GM18519 (cell line): ENCODE results near the gene ERCC5.

ENCODE experiments used
- ATAC-seq: cut with Tn5 transposase; IDR thresholded peaks from one replicate; pipeline ENCODE4 v1.9.1; 2021; ENCODE audit warnings: mild to moderate bottlenecking, moderate library complexity; ENCODE audit not compliant: unreplicated experiment, low FRiP score

Gene ERCC5

DNA sequence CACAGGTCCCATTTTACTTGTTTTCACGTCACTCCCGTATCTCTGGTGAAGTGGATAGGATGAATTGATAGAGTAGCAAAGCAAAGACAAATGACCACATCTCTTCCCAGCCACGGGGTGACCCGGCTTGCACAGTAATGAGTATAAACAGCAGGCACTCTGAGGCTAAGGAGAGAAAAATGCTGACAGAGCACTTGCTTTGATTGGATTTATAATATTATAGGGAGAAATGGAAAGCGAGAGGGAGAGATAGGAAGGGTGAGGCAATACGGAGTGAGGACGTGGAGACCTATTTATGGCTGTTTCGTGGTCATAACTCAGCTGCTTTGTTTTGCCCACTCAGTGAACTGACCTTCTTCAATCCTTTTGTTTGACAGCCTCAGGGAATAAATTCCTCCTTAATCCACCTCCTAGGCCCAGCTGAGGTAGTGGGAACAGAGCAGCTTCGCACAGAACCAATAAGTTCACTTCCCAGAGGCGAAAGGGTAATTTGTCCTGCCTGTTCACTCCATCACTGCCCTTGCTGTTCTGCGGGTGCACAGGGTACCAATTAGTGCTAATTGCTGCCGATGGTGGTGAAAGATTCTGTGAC is 68.6 kb downstream of the ERCC5 start:
- ATAC-seq, result no peak

DNA sequence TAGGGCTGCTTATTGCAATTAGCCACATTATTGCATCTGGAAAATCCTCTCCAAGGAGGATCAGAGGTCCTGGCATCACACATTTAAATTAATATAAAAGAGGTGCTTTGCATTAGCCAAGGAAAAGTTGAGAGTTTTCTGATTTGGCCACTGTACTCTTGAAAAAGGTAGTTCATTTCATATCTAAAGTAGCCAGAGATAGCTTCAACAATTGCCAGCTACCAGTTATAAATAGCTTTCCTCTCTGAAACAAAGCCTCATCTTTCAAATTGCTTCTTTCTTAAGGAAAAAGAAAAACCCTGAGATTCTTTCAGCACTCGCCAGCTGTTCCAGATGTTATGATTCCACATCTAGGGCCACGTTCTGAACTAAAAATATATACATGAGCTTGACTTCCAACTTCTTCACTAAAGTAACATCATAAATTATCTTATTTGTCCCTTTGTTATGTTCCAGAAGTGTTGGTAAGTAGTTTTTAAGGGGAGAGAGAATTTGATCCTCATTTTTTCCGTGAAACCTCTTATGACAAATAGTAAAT is 69.6 kb downstream of the ERCC5 start:
- ATAC-seq, result no peak

DNA sequence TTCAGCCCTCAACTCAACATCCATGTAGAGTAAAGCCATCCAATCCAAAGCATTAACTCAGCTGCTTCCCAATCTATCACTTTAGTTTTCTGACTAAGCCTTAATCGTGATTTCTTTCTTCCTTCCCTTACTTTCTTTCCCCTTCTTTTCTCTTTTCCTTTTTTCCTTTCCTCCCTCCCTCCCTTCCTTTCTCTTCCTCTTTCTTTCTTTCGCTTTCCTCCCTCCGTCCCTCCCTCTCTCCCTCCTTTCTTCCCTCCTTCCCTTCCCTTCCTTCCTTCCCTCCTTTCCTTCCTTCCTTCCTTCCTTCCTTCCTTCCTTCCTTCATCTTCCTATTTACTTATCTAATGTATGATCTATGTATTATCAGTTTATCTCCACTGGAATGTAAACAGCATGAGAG is 71.2 kb downstream of the ERCC5 start:
- ATAC-seq, result no peak

DNA sequence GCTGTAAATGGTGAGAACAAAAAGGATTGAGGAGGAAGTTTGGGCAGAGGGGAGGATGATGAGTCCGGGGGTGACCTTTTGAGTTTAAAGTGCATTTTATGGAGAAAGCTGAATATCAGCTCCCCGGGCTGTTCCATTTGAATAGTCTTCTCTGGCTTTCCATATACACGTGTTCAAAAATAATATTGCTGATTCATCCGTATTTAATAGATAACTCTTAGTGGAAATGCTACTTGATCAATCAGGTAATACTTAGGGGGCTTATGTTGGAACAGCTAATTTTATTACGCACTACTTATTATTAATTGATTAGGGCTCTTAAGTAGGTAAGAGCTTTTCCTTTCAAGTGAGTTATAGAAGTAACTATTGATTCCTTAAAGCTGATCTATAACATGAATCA is 76.4 kb downstream of the ERCC5 start:
- ATAC-seq, result no peak
